Measurements from ENCODE around the gene KRT86. TPM values are rescaled to one million over a fixed set of nuclear protein-coding genes. Genes with fewer than 3 reads are reported as not detected.

Gene KRT86
- total and polyA plus RNA-seq, 8 donors, result 0.07 to 1.7 (median 0.24) TPM; not detected in 1

Other genes starting within 250 kb of the KRT86 start
- 100 to 1,000 TPM in 1 of 2 donors, 10 to 100 TPM in 1; 36.4 to 165 TPM for gene NR4A1, start 223.2 kb upstream of the KRT86 start, total RNA-seq
- 100 to 1,000 TPM in 2 of 6 donors, 10 to 100 TPM in 4; 12.8 to 293 (median 82.3) TPM for gene NR4A1, start 223.2 kb upstream of the KRT86 start, polyA plus RNA-seq (ENCODE audit: insufficient read length in 6 of 6)
- 10 to 100 TPM; 35.7 to 42.4 TPM for gene ATG101, start 204.7 kb upstream of the KRT86 start, total RNA-seq
- gene ATG101, start 204.7 kb upstream of the KRT86 start, polyA plus RNA-seq (ENCODE audit: insufficient read length in 6 of 6), result 10 to 100 TPM; 19.7 to 25.9 (median 24.3) TPM
- gene SMIM41, start 194.9 kb upstream of the KRT86 start, total RNA-seq, result 1 to 10 TPM in 1 of 2 donors, under 1 TPM in 1; 0.47 to 4.5 TPM
- 1 to 10 TPM; 1.2 to 6.9 (median 3.9) TPM for gene SMIM41, start 194.9 kb upstream of the KRT86 start, polyA plus RNA-seq (ENCODE audit: insufficient read length in 6 of 6)
- gene KRT80, start 82.6 kb upstream of the KRT86 start, total RNA-seq, result 10 to 100 TPM; 27.6 to 30.1 TPM
- 1 to 10 TPM in 2 of 6 donors, under 1 TPM in 4; 0.59 to 1.9 (median 0.77) TPM for gene KRT80, start 82.6 kb upstream of the KRT86 start, polyA plus RNA-seq (ENCODE audit: insufficient read length in 6 of 6)
- gene KRT7, start 41.4 kb upstream of the KRT86 start, total RNA-seq, result 1,000 to 10,000 TPM; 1,945 to 1,968 TPM
- gene KRT7, start 41.4 kb upstream of the KRT86 start, polyA plus RNA-seq (ENCODE audit: insufficient read length in 6 of 6), result 10 to 100 TPM; 15.2 to 48.4 (median 22.9) TPM
- not detected for gene KRT81, start 16.9 kb downstream of the KRT86 start, total RNA-seq
- gene KRT81, start 16.9 kb downstream of the KRT86 start, polyA plus RNA-seq (ENCODE audit: insufficient read length in 6 of 6), result under 1 TPM in 2 of 6 donors, not detected in 4; 0.12 to 0.26 TPM
- not detected for gene KRT83, start 46.8 kb downstream of the KRT86 start, total RNA-seq
- gene KRT83, start 46.8 kb downstream of the KRT86 start, polyA plus RNA-seq (ENCODE audit: insufficient read length in 6 of 6), result not detected
- not detected for gene KRT85, start 92.8 kb downstream of the KRT86 start, total RNA-seq
- gene KRT85, start 92.8 kb downstream of the KRT86 start, polyA plus RNA-seq (ENCODE audit: insufficient read length in 6 of 6), result under 1 TPM in 2 of 6 donors, not detected in 4; 0.14 to 0.26 TPM
- not detected for gene KRT84, start 111.0 kb downstream of the KRT86 start, total RNA-seq
- gene KRT84, start 111.0 kb downstream of the KRT86 start, polyA plus RNA-seq (ENCODE audit: insufficient read length in 6 of 6), result not detected
- not detected for gene KRT82, start 131.7 kb downstream of the KRT86 start, total RNA-seq
- not detected for gene KRT82, start 131.7 kb downstream of the KRT86 start, polyA plus RNA-seq (ENCODE audit: insufficient read length in 6 of 6)
- gene KRT75, start 159.7 kb downstream of the KRT86 start, total RNA-seq, result not detected
- not detected for gene KRT75, start 159.7 kb downstream of the KRT86 start, polyA plus RNA-seq (ENCODE audit: insufficient read length in 6 of 6)
- gene KRT6B, start 177.5 kb downstream of the KRT86 start, total RNA-seq, result not detected
- not detected for gene KRT6B, start 177.5 kb downstream of the KRT86 start, polyA plus RNA-seq (ENCODE audit: insufficient read length in 6 of 6)
- not detected for gene KRT6C, start 199.2 kb downstream of the KRT86 start, total RNA-seq
- gene KRT6C, start 199.2 kb downstream of the KRT86 start, polyA plus RNA-seq (ENCODE audit: insufficient read length in 6 of 6), result not detected
- 10 to 100 TPM; 24.4 to 32.0 TPM for gene KRT6A, start 218.6 kb downstream of the KRT86 start, total RNA-seq
- gene KRT6A, start 218.6 kb downstream of the KRT86 start, polyA plus RNA-seq (ENCODE audit: insufficient read length in 6 of 6), result not detected
- gene KRT5, start 245.7 kb downstream of the KRT86 start, total RNA-seq, result 1 to 10 TPM in 1 of 2 donors, under 1 TPM in 1; 0.79 to 9.8 TPM
- under 1 TPM in 5 of 6 donors, not detected in 1; 0.30 to 0.85 (median 0.35) TPM for gene KRT5, start 245.7 kb downstream of the KRT86 start, polyA plus RNA-seq (ENCODE audit: insufficient read length in 6 of 6)

Data from left lung (tissue), 8 donors.